Esophagus squamous epithelium (tissue), 4 donors: ENCODE data around the gene SLC19A1.

Experiments used
- CTCF ChIP-seq, 6 experiments: fragments of 450-650 bp in 4 of 6; fragments of 200-600 bp in 2 of 6; sonication (generic) in 2 of 6; IDR thresholded peaks; one replicate each; pipeline ENCODE4 v1.5.1; 2016 to 2019; ENCODE audit warnings: antibody characterized with exemption in 6 of 6, mild to moderate bottlenecking in 4 of 6, moderate library complexity in 4 of 6
- POLR2A ChIP-seq, 4 donors: fragments of 450-650 bp; IDR thresholded peaks; one replicate each; pipeline ENCODE4 v1.6.1; 2017; ENCODE audit warnings: antibody characterized with exemption in 4 of 4, mild to moderate bottlenecking in 4 of 4, moderate library complexity in 3 of 4

GRCh38 chr21:45508607-45509565 is 33.4 kb downstream of the SLC19A1 start:
- no peak for TF ChIP-seq CTCF (IDR thresholded peaks at IDR 0.05)
- TF ChIP-seq POLR2A (IDR thresholded peaks at IDR 0.05) = no peak
